NB4 (cell line): Measurements from ENCODE around the gene ZWILCH.
"Not testable (repeated sequence)": the region's sequence is repeated elsewhere in the genome, so short reads cannot be mapped to it uniquely, and the experiment has no call there.

ENCODE experiments used
- POLR2A ChIP-seq: IDR thresholded peaks from 2 replicates; pipeline ENCODE4 v1.6.1; 2011; ENCODE audit warnings: mild to moderate bottlenecking; ENCODE audit not compliant: insufficient read length; ENCODE audit errors: extremely low read depth
- TF ChIP-seq, protein P1 (sequence below): IDR thresholded peaks from one replicate; pipeline ENCODE4 v1.5.1; 2012; ENCODE audit warnings: low read depth, low read length
- TF ChIP-seq, protein P2 (sequence below): IDR thresholded peaks from 2 replicates; pipeline ENCODE4 v1.6.1; 2011; ENCODE audit warnings: low read depth, low read length

DNA sequence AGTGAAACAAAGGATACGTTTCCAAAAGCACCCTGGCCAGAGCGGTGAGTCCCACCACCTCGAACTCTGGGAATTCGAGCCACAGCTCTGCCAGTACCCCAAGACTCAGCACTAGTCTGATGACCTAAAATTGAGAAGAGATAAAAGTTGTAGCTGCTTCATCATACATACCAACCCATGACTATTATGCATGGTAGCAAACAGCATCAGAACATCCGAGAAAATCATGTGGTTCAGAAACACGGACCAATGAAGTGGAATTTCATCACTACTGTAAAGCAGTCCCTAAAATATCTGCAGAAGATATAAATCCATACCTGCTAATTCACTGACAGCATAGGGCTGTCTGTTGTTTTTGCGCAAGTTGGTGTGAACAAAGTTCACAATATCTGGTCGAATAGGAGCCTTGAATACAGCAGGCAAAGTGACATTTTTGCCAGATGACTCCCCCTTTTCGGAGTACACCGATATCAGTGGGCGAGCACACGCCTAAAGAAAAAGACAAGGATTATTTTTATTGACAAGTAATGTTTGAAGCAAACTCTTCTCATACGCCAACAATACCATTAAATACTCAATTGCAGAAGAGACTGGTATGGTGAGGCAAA, 2.0 kb upstream of the ZWILCH start:
- TF ChIP-seq, protein P1, sequence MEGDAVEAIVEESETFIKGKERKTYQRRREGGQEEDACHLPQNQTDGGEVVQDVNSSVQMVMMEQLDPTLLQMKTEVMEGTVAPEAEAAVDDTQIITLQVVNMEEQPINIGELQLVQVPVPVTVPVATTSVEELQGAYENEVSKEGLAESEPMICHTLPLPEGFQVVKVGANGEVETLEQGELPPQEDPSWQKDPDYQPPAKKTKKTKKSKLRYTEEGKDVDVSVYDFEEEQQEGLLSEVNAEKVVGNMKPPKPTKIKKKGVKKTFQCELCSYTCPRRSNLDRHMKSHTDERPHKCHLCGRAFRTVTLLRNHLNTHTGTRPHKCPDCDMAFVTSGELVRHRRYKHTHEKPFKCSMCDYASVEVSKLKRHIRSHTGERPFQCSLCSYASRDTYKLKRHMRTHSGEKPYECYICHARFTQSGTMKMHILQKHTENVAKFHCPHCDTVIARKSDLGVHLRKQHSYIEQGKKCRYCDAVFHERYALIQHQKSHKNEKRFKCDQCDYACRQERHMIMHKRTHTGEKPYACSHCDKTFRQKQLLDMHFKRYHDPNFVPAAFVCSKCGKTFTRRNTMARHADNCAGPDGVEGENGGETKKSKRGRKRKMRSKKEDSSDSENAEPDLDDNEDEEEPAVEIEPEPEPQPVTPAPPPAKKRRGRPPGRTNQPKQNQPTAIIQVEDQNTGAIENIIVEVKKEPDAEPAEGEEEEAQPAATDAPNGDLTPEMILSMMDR: not testable (repeated sequence)
- TF ChIP-seq POLR2A: not testable (repeated sequence)
- TF ChIP-seq, protein P2, sequence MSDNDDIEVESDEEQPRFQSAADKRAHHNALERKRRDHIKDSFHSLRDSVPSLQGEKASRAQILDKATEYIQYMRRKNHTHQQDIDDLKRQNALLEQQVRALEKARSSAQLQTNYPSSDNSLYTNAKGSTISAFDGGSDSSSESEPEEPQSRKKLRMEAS: not testable (repeated sequence)
